Loucy (cell line): ENCODE results near the gene DLG2.

ENCODE experiments used
- H2AFZ ChIP-seq: fragments of 200-600 bp; sonication (generic); 2 replicates; pipeline ENCODE4 v1.6.0; 2016; ENCODE audit warnings: antibody characterized with exemption, mild to moderate bottlenecking, low read length, moderate library complexity
- H3F3A ChIP-seq: fragments of 200-600 bp; 2 replicates; pipeline ENCODE4 v1.6.0; 2016; ENCODE audit warnings: antibody characterized with exemption, low read depth, mild to moderate bottlenecking
- H3K27me3 ChIP-seq: fragments of 200-600 bp; sonication (generic); 2 replicates; pipeline ENCODE4 v1.6.1; 2014; ENCODE audit warnings: low read length, mild to moderate bottlenecking; ENCODE audit not compliant: insufficient read depth, poor library complexity, severe bottlenecking
- H3K36me3 ChIP-seq: fragments of 200-600 bp; sonication (generic); 2 replicates; pipeline ENCODE4 v1.6.1; 2016; ENCODE audit warnings: low read length; ENCODE audit not compliant: insufficient read depth
- H3K4me1 ChIP-seq: fragments of 200-600 bp; sonication (generic); 2 replicates; pipeline ENCODE4 v1.5.1; 2014; ENCODE audit warnings: low read length, mild to moderate bottlenecking; ENCODE audit not compliant: insufficient read depth, poor library complexity, severe bottlenecking
- H3K4me2 ChIP-seq: fragments of 200-600 bp; sonication (generic); 2 replicates; pipeline ENCODE4 v1.6.0; 2014; ENCODE audit warnings: antibody characterized with exemption, low read length, low read depth, mild to moderate bottlenecking; ENCODE audit not compliant: poor library complexity, severe bottlenecking
- H3K4me3 ChIP-seq: fragments of 200-600 bp; sonication (generic); 2 replicates; pipeline ENCODE4 v1.5.1; 2014; ENCODE audit warnings: low read length, mild to moderate bottlenecking, mixed read lengths; ENCODE audit not compliant: poor library complexity, severe bottlenecking
- H3K79me2 ChIP-seq: fragments of 200-600 bp; sonication (generic); 2 replicates; pipeline ENCODE4 v1.6.1; 2014; ENCODE audit warnings: low read length; ENCODE audit not compliant: insufficient read depth
- H3K9ac ChIP-seq: fragments of 200-600 bp; sonication (generic); 2 replicates; pipeline ENCODE4 v1.6.0; 2014; ENCODE audit warnings: mild to moderate bottlenecking, low read depth, low read length, moderate library complexity; ENCODE audit not compliant: poor library complexity, severe bottlenecking
- H3K9me2 ChIP-seq: fragments of 200-600 bp; sonication (generic); replicated peaks from 2 replicates; pipeline ENCODE4 v1.6.1; 2016; ENCODE audit warnings: low read depth, low read length, mixed read lengths
- H3K9me3 ChIP-seq: fragments of 200-600 bp; sonication (generic); 2 replicates; pipeline ENCODE4 v1.6.1; 2014; ENCODE audit warnings: mild to moderate bottlenecking, antibody characterized with exemption, low read length, low read depth; ENCODE audit not compliant: insufficient read depth
- H4K20me1 ChIP-seq: fragments of 200-600 bp; sonication (generic); 2 replicates; pipeline ENCODE4 v1.6.0; 2014; ENCODE audit warnings: antibody characterized with exemption, low read length, mild to moderate bottlenecking; ENCODE audit not compliant: insufficient read depth, poor library complexity, severe bottlenecking
- CTCF ChIP-seq: fragments of 200-600 bp; sonication (generic); conservative IDR thresholded peaks from 2 replicates; pipeline ENCODE4 v1.5.1; 2014; ENCODE audit warnings: mild to moderate bottlenecking, antibody characterized with exemption, low read length
- EZH2phosphoT487 ChIP-seq: fragments of 200-600 bp; IDR thresholded peaks from 2 replicates; pipeline ENCODE4 v1.6.1; 2018; ENCODE audit warnings: antibody characterized with exemption, mild to moderate bottlenecking, moderate library complexity, borderline replicate concordance

DLG2 gene

DNA sequence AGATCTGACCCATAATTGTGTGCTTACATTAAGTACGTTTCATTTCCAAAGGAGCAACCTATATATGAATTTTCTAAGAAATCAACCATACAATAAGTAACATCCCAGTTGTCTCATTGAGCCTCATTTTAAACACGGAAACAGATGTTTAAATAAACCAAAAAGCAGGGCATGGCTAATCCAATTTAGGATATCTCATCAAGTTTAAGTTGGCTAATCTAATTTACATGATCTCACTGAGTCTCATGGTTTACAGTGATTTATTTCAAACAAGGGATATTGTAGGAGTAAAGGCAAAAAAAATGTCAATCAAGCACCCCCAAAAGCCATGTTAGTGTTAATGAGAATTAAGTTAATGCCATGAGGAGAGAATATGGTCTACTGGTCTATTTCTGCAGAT, 1841.2 kb downstream of the DLG2 start:
- Histone ChIP-seq H4K20me1 (no peaks in the 10 kb centered on the region), H3K27me3 (no peaks in the 10 kb centered on the region), H3F3A (no peaks in the 10 kb centered on the region), H3K9ac (no peak overlapping the region), H3K4me3 (no peak overlapping the region), H2AFZ (no peak overlapping the region), H3K4me2 (no peak overlapping the region), H3K4me1 (no peaks in the 10 kb centered on the region), H3K79me2 (no peaks in the 10 kb centered on the region), H3K9me2 (no peaks in the 10 kb centered on the region), H3K9me3 (no peaks in the 10 kb centered on the region), H3K36me3 (no peaks in the 10 kb centered on the region)
- no peak for TF ChIP-seq CTCF

DNA sequence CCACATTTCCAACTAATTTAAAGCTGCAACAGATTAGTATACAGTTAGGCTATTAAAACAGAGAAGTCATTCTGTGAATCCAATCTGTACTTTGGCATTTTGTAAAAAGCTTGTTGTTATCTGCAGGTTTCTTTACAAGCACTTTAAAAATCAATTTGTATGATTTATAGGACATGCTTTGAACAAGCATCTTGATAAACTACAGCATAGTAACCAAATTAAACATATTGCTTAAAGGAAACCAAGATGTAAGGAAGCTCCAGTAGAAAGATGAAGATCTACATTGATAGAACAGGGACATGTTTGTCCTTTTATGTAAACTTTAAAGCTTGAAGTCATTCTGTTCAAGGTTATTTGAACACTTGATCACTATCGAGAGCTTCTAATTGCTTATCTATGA, 1842.7 kb downstream of the DLG2 start:
- H3K27me3 ChIP-seq = no peaks in the 10 kb centered on the region
- no peaks in the 10 kb centered on the region for H3F3A ChIP-seq
- no peak overlapping the region for H3K4me3 ChIP-seq
- H3K79me2 ChIP-seq = no peaks in the 10 kb centered on the region
- H3K9me3 ChIP-seq = no peaks in the 10 kb centered on the region
- no peaks in the 10 kb centered on the region for H4K20me1 ChIP-seq
- H3K36me3 ChIP-seq = no peaks in the 10 kb centered on the region
- H3K9me2 ChIP-seq = no peaks in the 10 kb centered on the region
- no peak overlapping the region for H2AFZ ChIP-seq
- no peak overlapping the region for H3K9ac ChIP-seq
- no peak overlapping the region for H3K4me2 ChIP-seq
- no peak for TF ChIP-seq CTCF
- TF ChIP-seq EZH2phosphoT487 = no peak
- no peaks in the 10 kb centered on the region for H3K4me1 ChIP-seq

DNA sequence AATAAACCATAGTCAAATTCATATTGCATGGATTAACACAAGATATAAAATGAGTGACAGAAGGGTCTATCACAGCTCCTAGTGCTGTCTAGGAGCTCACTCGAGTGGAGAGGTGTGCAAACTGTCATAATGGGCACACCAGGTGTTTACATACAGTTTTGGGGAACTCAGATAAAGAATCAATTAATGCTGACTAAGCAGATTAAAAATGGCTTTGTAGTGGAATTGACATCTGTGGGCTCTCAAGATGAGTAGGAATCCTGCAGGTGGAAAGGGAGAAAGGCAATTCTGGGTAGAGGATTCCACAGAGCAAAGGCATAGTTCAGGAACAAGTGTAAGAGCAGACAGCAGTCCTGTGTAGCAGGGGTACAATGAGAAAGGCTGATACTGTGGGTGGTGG, 1844.8 kb downstream of the DLG2 start:
- H3K4me2 ChIP-seq = no peak overlapping the region

More for the DNA sequence above, 1844.8 kb downstream of the DLG2 start:
- Histone ChIP-seq H3K9me2 (no peaks in the 10 kb centered on the region), H3K36me3 (no peaks in the 10 kb centered on the region), H3F3A (no peaks in the 10 kb centered on the region), H3K4me3 (no peak overlapping the region), H3K79me2 (no peaks in the 10 kb centered on the region), H3K9ac (no peak overlapping the region), H2AFZ (no peak overlapping the region), H3K9me3 (no peaks in the 10 kb centered on the region), H3K4me1 (no peaks in the 10 kb centered on the region), H3K27me3 (no peaks in the 10 kb centered on the region), H4K20me1 (no peaks in the 10 kb centered on the region)
- TF ChIP-seq EZH2phosphoT487 (no peak), CTCF (no peak)
